Right lobe of liver (tissue), 4 donors: ENCODE measurements around the gene EYA3.

Experiments
- CTCF ChIP-seq, 4 donors: fragments of 200-600 bp in 3 of 4; fragments of 450-650 bp in 1 of 4; IDR thresholded peaks; one replicate each; pipeline versions ENCODE4 v1.5.1 to v1.8.0; 2016 to 2022; ENCODE audit warnings: antibody characterized with exemption in 4 of 4, mild to moderate bottlenecking in 2 of 4
- POLR2A ChIP-seq: fragments of 450-650 bp; IDR thresholded peaks from one replicate; pipeline ENCODE4 v1.6.1; 2017; ENCODE audit warnings: antibody characterized with exemption, mild to moderate bottlenecking
- donor health status: DM: no; HTN: no; CAD: no.
- donor health status: DM: no; HTN: no; CAD: no.
- donor health status: DM: no; HTN: yes; CAD: no.

DNA sequence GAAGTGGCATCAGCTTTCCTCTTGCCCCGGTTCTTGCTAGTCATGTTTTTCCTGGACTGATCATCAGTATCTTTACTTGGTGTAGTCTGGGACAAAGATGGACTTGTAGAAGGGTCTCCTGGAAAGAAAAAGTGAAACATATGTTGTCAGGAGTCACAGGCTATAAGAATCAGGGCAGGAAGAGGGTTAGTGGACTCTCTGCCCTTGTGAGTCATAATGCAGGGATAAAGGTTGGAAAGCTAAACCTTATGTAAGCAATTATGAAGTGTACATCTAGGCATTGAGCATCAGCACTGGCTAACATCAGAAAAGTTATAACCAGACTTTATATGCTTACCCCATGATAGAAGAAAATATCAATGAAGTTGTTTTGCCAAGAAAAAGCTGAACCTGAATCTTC is 77.4 kb downstream of the EYA3 start:
- no peak for TF ChIP-seq CTCF (IDR thresholded peaks at IDR 0.05)
- no peak for TF ChIP-seq POLR2A
